Cardiac septum (tissue), 1 donor: ENCODE measurements around the gene HOXA1. TPM values are rescaled to one million over a fixed set of nuclear protein-coding genes. Genes with fewer than 3 reads are reported as not detected.

Source experiments
- DNase-seq: peaks from one replicate; pipeline ENCODE4 v3.0.0-alpha.2; 2020; ENCODE audit warnings: low spot score
- intact Hi-C: fragments of 100-400 bp; cut with DNase I; formaldehyde crosslinking; loops from one replicate; pipeline ENCODE4 v1.14.0; 2022
- total RNA-seq: library from RNA; stranded (reverse); fragmentation: NEBNext Ultra II Directional; extraction: Animal tissue kit (Norgen Biotek cat#: 25700); gene quantifications from one replicate; pipeline ENCODE4 v1.2.1, GENCODE V29; 2021
- donor health status: DM: no; HTN: no; CAD: no.

HOXA1 gene
- total RNA-seq, 1 donor from 2014 or later, result 0.19 TPM

DNA sequence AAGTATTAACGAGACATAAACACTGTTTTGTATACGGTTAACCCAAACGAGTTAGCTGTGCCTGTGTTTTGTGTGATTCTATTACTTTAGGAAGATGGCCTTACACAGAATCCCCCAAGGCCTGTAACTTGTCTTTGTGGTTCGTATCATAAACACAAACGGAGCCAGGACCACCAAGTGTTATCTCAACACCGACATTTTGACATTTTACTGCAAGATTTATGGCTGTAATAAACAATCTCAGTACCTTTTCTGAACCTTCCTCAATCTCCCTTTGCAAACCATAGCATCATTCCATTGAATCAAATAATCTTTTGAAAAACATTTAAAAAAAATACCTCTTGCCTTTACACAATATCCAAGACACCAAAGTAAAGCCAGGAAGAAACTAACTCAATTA, 37.2 kb upstream of the HOXA1 start:
- DNase-seq, result no peak
- intact Hi-C loops, result loop anchor here (5.0 kb wide), 1 partner anchor 271 kb away; the partner anchor contains the start of gene SKAP2

DNA sequence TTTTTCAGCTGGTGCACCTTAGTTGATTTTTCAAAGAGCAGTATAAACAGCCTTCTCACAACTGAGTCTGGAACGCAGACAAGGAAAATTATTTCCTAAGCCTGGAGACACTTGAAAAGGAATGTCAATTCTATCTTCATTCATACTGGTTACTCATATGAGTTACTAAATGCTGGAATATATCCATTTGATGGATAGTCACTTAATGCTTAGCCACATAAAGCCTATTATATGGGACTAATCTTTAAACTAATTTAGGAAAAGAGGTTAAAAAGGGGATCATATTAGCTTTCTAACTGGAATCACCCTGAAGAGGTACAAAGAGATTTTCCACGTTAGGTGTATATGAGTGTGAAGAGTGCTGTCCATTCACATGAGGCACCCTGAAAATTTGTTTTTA, 36.4 kb upstream of the HOXA1 start:
- intact Hi-C loops, result loop anchor here (5.0 kb wide), 1 partner anchor 270 kb away; the partner anchor contains the start of gene SKAP2
- no peak for DNase-seq

DNA sequence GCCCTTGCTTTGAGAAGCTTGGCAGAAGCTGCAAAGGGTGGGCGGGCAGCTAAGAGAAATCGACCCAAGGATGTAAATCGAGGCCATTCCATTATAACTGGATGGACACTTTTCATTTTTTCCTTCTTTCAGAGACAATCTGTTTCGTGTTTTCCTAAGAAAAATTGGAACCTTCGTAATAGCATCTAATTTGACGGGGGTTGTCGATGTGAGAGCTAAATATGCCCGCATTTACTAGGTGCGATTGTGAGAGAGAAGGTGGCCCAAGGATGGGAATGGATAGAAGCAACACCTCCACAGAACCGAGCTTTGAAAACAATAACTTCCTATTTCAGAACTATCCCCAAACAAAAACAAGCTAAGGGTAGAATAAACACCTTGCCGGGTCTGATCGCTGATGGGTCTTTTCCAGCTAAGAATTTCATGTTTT, 35.6 kb upstream of the HOXA1 start:
- intact Hi-C loops, result loop anchor here (5.0 kb wide), 1 partner anchor 269 kb away; the partner anchor contains the start of gene SKAP2
- no peak for DNase-seq

DNA sequence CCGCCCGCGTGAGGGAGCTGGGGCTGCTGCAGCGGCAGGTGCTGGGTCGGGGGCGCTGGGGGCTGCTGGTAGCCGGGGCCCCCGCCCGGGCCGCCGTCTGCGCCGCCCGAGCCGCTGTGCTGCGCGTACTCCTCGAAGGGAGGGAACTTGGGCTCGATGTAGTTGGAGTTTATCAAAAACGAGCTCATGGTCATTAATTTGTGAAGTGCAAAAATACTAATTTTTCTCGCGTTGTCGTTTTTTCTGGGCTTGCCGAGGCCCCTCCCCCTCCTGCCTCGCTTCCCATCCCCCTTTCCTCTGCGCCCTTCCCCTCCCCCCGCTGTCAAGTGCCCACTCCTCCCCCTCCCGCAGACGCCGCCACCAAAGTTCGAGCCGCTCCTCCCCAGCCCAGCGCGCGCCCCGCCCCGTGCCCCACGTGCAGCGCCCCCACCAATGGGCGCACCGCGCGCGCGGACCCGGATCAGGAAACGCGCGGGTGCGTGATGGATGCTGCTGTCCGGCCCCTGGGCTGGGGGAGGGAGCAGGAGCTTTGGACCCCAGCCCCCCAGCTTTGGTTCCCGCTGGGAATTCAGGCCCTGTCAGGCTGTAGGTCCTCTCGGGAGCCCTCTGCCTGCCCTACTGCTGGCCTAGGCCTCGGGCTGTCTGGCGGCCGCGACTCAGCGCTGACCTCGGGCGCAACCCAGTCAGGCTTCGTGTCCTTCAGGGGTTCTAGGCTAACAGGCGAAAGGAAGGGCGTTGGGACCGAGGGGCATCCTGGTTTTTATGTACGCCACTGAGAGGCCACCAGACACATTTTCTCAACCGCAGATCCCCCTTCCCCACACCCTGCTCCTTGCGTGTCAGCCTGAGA, 35.0 kb upstream of the HOXA1 start, which contains the start of gene HOXA4:
Gene HOXA4 (minus strand): TSS at position 218 of the 850 bp plus-strand sequence. CDS start 24 bp downstream, at position 194.
- peak; percentile 90 for DNase-seq
- intact Hi-C loops, result loop anchor here (5.0 kb wide), 1 partner anchor 268 kb away; the partner anchor contains the start of gene SKAP2

DNA sequence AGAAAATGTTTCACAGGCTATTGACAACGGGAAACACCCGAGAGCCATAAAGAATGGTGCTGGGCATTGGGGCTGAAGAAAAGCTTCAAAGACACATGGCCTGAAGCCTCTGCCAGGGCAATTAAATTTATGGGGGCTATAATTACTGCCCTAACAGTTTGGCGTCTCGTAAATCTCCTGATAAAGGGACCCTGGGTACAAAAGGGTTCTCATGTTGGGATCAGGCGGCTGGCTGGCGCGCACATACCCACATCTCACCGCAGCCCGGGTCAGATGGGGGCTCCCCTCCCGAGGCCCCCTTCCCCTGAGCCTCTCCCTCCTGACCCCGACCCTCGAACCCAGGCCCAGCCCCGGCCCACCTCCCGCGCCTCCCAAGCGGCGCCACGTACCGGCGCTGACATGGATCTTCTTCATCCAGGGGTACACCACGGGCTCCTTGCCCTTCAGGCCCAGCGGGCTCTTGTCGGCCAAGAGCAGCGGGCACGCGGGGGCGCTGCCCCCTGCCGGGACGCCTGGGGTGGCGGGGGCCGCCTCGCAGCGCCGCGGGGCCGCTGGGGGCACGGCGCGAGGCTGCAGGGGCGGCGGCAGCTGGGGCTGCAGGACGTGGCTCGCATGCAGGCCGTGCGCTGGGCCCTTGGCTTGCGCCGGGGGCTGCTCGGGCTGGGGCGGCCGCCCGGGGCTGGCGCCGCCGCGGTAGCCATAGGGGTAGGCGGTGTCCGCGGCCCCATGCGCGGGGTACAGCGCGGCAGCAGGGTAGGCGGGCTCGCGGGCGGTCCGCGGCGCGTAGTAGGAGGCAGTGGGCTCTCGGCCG, 34.1 kb upstream of the HOXA1 start:
- intact Hi-C loops, result loop anchor here (5.0 kb wide), 1 partner anchor 268 kb away; the partner anchor contains the start of gene SKAP2
- DNase-seq, result peak; percentile 66

DNA sequence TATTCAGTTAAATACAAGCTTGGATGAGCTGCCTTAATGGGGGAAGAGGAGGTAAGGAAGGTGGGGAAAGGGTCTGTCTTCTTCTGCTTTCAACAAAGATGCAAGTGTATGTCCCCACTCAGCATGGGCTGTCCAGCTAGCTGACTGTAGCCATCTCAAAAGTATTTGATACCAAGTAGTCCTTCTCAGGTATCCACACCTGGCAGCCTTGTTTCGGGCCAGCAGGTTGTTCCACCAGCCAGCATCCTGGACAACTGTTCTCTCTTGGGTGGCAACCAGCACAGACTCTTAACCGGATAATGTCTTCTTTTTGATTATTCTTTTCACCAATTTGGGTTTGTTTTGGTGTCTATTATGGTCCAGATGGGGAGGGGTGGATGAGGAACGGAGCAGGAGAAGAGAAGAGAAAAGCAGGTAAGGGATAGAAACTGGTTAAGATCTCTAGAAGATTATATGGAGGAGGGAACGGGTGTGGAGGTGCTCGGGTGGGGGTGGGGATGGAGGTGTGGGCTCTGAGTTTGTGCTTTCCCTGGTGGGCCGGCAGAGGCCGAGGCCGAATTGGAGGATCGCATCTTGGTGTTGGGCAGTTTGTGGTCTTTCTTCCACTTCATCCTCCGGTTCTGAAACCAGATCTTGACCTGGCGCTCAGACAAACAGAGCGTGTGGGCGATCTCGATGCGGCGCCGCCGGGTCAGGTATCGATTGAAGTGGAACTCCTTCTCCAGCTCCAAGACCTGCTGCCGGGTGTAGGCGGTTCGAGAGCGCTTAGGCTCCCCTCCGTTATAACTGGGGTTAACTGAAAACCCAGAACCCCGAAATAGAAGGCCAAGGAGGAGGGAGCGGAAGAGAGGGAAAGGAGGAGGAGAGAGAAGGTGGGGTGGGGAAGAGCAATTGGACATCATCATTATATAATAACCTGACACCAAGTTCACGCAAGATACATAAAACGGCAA, 33.3 kb upstream of the HOXA1 start:
- intact Hi-C loops, result no loop called here
- DNase-seq, result peak; percentile 69

DNA sequence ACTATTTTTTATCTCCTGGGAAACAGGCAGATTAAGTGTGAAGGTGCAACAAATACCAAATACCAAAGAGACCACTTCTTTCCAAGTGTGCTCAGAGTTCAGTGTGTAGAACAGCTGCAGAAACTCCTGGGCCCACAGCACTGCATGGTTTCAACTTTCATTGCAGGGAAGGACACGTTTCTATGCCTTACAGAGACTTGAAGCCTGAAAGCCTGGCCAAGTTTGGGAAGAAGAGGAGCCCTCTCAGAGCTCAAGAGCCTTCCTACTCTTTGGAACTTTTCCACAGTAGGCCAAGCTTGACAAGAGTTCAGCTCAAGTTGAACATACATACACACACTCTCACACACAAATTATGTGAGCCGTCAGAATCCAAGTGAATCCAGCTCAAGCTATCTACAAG, 32.2 kb upstream of the HOXA1 start:
- DNase-seq, result no peak
- intact Hi-C loops, result no loop called here

DNA sequence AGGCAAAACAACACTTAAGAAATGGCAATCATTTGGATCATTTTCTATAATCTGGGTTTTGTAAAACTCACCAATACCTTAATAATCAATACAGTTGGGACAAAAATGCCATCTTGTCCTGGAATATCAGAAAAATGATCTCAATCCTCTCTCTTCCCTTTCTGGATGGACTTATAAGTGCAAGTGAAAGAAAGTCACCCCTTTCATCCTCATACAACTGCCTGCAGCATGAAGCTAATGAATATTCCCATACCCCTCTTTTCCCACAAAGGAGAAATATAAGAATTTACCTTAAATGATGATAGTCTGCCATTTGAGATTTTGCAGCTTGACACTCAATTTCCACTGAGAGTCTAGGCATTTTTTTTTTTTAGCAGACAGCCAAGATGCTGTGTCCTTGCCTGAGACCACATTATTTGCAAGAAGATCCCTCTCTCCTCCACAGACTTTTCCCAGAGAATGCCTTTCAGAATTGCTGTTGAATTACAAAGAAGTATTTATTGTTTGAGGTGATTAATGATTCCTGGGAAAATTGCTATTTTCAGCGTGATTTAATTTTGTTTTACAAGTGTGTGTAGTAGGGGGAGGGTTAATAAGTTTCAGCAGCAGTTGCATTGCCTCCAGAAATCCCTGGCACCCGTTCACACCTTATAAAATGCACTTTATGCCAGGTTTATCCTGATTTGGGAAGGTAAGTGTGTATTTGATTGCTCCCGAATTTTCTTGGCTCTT, 31.0 kb upstream of the HOXA1 start:
- intact Hi-C loops, result no loop called here
- DNase-seq, result no peak

DNA sequence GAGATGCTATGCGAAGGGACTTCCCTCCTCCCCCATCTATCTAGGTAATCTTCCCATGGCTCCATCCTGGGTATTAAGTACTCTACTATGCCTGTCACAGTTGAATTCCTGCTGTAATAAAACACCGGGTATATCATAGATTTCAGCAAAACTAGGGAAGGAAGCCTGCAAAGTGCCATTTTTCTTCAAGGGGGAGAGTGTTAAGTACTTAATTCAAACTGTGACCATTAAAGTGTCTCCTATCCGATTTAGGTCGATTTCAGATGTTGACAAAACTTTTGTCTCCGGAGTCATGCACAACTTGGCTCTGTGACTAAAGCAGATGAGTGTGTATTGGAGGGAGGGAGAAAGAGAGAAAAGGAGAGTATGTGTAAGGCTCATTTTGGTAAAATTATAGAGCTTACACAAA, 30.2 kb upstream of the HOXA1 start:
- DNase-seq, result no peak
- intact Hi-C loops, result no loop called here

DNA sequence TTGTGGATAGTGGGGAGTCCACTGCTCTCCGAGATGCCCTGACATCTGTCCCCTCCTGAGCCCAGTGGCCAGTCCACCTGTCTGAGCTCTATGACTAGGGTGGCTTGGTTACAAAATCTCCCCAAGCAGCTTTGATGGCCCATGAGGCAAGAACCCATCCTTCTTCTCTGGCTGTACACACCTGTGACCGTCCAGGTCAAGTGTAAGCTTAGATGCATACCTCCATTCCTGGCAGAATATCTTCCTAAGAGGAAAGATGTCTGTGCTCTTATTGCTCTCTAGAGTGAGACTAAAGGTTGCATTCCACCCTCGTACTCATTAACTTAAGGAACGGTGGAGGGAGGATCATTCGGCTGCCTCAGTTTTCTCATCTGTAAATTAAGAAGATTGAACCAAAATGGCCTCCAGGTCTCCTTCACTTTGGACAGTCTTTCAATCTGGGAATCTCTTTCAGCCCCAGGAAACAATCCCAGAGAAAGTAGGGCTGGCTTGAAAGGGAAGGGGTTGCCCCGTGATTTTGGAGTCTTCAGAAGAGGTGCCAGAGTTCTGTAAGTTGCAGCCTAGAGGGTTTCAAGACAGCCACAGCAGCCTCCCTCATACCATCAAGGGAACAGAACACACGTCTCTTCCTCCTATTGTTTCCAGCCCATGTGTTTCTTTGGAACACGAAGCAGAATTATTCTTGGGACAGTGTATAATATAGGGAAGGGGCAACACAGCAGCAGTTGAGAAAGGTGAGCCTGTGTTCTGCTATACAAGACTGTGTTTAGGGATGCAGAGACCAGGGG, 29.3 kb upstream of the HOXA1 start:
- intact Hi-C loops, result no loop called here
- DNase-seq, result no peak

DNA sequence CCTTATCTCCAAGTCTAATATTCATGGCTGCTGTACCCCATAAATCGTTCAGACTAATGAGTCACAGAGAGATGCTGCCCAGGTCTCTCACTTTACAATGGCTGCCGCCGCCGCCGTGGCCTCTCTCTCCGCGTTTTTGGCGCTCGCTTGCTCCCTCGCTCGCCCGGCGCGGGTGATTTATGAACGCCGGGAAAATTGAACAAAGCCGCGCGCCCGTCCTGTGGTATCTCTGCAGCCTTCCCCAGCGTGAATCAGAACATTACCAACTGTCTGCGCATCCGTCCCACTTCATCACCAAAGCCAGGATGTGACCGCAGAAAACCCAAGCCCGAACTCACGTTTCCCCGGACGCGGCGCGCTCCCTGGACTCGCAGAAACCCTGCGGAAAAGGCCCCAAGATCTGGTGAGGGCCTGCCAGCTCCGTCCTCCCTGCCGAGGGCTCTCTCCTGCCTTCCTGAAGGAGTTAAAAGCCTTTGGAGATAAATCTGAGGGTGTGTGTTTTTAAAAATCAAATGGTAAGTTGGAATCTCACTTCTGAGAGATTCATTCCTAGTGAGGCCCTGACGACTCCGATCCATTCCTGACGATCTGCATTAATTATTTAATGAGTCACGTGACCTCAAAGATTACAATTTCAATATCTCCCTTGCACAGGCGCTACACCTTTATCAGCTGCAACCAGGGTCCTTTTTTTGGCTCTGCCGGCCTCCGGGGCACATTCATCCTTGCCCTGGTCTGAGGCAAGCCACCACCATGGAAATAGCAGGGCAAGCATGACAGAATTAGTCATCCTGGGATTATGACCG, 28.5 kb upstream of the HOXA1 start:
- peak; percentile 35 for DNase-seq
- intact Hi-C loops, result no loop called here

DNA sequence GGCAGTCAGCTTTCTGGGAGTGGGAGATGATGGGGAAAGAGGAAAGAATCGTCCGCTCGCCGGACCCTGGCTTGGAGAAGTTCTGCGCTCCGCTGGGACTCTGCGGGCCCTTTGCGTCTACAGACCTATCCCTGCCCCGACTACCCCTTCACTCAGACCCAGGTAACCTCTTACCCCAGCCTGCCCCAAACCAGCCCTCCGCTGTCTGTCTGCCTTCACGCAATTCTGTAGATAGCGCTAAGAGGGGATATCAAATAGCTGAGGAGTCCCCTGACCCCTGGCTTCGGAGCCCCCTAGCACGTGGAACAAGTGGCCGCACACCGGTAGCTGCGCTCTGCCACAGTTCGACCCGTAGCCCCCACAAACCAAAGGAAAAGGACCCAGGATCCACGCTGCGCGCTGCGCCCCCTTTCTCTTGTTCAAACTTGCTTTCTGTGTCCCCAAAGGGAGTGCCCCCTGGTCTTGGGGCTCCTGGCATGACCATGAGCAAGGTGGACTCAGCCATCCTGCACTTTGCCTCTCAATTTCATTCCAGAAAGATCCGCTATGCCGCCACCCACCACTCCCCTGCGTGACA, 27.8 kb upstream of the HOXA1 start:
- intact Hi-C loops, result no loop called here
- DNase-seq, result peak; percentile 67

DNA sequence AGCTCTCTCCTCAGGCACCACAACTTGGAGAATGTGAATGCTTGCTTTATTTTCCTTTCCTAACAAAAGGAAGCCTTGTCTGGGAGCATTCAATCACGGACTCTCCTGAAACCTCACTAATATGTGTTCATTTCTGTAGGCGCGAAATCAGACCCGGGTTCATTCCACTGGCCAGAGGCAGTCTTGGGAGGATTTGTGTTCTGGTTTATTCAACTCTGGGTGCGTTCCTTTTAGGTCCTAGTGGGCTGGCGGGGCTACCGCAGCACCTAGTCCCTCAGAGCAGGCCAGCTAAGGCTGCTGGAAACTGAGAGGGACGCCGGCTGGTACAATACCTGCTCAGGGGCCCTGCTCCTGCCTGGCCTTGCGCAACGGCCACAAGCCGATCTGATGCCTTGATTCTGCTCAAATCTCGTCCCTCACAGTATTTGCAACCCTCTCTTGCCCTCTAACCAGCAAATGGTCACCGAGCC, 27.2 kb upstream of the HOXA1 start:
- intact Hi-C loops, result no loop called here

DNA sequence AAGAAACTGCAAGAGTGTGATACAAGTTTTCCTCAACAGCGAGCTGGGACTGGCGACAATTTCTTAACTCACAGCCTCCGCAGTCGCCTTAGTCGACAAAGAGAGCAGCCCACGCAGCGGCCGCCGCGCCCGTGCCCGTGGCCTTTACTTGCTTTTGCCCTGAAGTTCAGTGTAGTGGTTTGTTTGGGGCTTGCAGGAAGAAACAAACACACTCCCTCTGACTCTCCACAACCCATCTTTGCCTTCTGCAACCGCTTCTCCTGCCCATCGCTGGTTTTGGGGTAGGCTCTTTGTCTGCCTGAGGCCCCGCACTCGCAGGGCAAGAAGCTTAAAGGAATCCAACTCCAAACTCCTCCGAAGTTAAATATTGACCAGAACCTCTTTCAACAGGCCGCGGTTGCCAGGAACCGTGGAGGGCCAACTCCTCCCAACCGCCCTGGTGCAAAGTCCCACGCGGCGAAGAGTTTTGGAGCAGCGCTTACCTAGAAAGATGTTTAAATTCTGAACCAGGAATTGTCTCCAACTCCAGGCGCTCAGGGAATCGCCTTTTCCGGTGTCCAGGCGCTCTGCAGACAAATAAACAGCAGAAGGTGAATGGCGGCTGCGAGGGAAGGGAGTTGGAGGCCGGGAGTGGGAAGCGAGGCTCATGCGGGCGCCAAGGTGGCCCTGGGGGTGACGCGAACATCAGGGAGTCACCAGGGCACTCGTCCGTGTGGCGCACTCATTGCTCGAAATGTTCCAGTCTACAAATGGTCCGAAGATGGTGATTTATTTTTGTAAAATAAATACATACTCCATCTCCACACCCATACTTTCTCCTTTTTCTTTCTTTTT, 26.5 kb upstream of the HOXA1 start:
- DNase-seq, result peak; percentile 75
- intact Hi-C loops, result no loop called here

More for the DNA sequence above, 27.2 kb upstream of the HOXA1 start:
- no peak for DNase-seq

DNA sequence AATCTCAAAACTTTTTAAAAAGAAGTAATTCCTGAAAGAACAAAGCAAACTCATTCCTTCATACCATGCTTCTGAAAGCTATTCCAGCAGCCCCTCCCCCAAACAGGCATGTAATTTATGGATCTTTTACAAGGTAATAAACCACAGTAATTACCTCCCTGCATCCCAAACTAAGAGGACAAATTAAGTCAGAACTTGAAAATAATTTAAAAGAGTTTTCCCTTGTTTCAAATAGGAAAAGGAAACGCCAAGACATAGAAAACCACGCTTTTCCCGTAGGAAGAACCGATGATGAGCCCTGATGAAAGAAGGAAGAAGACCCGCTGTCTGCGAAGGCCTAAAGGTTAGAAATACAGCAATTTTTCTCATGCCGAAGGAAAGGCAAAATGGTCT, 25.9 kb upstream of the HOXA1 start:
- no peak for DNase-seq
- intact Hi-C loops, result no loop called here
